Retina (tissue), 1 donor: ENCODE data around the gene SQSTM1.
A peak's percentile ranks its signal among the peaks of the same experiment; 100 is the strongest.
"Not testable (repeated sequence)": the region's sequence is repeated elsewhere in the genome, so short reads cannot be mapped to it uniquely, and the experiment has no call there.

Experiments used
- DNase-seq: peaks from one replicate; pipeline ENCODE4 v3.0.0-alpha.2; 2016

Gene SQSTM1

GRCh38 chr5:179827680-179828079 lies 7.0 kb downstream of the SQSTM1 start:
- no peak for DNase-seq

DNA sequence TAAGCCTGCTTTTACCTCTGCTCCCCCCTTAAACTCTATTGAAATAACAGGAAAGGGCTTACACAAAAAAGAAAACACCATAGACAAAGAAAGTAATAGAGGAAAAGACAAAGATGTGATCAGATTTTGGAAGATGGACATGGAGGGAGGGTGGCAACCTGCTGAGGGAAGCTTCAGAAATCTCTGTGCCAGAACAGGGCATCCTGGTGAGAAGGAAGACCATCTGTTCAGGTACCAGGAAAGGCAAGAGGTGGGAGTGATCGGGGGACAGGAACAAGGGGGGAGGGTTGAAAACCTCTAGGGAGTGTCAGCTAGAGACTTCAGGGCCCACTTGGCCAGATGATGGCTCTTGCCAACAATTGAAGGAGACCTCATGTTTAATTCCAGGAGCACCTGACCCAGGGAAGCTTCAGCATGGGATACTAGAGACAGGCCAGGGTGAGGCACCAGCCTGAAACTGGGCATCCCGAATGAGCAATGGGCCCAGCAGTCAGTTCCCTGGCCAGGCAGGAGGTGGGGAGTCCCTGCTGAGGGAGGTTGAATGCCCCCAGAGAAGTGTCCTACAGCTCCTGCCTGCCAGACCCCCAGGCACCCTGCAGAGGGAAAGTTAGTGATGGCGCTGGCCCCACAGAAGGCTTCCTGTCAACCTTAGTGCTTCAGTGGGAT lies 8.2 kb downstream of the SQSTM1 start:
- DNase-seq: no peak

- DNase-seq: no peak
Observed at GRCh38 chr5:179829732-179830435, 9.2 kb downstream of the SQSTM1 start.

DNA sequence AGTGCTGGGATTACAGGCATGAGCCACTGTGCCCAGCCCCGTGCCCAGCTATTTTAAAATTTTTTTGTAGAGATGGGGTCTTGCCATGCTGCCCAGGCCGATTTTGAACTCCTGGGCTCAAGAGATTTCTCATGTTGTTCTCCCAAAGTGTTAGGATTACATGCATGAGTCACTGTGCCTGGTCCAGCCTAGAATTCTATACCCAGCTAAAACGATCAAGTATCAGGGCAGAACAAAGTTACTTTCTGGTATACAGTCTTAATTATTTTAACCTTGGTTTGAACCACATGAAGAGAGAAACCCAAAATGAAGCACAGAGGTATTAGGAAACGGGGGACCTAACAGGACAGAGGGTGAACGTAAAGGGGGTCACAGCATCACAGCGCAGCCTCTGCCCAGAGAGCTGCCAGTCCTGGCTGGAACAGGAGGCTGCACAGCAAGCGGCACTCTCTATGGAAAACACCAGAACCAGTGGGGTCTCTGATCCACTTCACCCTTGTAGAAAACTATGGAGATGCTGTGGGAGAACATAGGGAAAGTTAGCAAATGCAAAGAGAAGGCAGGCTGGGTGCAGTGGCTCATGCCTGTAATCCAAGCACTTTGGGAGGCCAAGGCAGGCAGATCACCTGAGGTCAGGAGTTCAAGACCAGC lies 10.2 kb downstream of the SQSTM1 start:
- no peak for DNase-seq

- no peak for DNase-seq
Observed at GRCh38 chr5:179832039-179832745, 11.5 kb downstream of the SQSTM1 start.

DNA sequence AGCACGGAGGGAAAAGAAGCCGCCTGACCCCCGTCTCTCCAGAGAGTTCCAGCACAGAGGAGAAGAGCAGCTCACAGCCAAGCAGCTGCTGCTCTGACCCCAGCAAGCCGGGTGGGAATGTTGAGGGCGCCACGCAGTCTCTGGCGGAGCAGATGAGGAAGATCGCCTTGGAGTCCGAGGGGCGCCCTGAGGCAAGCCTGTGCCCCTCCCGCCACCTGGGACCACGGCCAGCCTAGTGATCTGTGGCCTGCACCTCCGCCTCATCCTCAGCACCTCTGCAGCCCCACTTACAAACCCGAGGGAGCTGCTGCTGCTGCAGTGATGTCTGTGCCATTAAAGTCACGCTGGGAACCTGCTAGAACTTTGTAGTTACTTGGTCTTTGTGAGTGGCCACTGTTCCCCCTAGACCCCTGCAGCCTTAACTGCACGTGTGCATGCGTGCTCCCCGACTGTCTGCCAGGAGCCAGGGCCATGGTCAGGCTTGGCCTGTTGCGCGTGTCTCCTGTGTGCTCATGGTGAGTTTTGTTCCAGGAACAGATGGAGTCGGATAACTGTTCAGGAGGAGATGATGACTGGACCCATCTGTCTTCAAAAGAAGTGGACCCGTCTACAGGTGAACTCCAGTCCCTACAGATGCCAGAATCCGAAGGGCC lies 12.5 kb downstream of the SQSTM1 start:
- DNase-seq: no peak

GRCh38 chr5:179833709-179834070 lies 13.0 kb downstream of the SQSTM1 start:
- DNase-seq: no peak

DNA sequence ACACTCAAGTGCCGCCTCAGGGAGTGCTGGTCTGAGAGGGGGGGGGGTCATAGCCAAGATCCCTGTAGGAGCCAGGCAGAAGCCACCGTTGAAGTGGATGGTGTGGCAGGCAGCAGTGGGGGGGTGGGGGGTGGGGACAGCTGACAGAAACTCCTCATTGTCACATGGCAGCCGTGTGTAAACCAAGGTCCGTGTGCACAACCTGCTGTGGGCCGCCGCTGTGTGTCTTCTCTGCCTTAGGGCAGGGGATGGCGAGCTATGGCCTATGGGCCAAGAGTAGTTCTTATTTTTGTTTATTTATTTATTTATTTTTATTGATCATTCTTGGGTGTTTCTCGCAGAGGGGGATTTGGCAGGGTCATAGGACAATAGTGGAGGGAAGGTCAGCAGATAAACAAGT lies 13.4 kb downstream of the SQSTM1 start:
- no peak for DNase-seq

GRCh38 chr5:179834871-179835270 lies 14.2 kb downstream of the SQSTM1 start:
- not testable (repeated sequence) for DNase-seq

DNA sequence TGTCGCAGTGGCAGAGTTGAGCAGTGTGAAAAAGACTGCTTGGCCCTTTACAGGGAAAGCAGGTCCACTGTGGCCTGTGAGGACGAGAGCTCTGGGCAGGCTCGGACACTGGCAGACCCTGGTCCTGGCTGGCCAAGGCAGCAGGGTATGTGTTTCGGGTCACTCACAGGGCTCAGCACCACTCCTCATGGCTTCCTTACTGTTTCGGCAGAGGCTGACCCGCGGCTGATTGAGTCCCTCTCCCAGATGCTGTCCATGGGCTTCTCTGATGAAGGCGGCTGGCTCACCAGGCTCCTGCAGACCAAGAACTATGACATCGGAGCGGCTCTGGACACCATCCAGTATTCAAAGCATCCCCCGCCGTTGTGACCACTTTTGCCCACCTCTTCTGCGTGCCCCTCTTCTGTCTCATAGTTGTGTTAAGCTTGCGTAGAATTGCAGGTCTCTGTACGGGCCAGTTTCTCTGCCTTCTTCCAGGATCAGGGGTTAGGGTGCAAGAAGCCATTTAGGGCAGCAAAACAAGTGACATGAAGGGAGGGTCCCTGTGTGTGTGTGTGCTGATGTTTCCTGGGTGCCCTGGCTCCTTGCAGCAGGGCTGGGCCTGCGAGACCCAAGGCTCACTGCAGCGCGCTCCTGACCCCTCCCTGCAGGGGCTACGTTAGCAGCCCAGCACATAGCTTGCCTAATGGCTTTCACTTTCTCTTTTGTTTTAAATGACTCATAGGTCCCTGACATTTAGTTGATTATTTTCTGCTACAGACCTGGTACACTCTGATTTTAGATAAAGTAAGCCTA lies 15.7 kb downstream of the SQSTM1 start:
- DNase-seq: no peak

DNA sequence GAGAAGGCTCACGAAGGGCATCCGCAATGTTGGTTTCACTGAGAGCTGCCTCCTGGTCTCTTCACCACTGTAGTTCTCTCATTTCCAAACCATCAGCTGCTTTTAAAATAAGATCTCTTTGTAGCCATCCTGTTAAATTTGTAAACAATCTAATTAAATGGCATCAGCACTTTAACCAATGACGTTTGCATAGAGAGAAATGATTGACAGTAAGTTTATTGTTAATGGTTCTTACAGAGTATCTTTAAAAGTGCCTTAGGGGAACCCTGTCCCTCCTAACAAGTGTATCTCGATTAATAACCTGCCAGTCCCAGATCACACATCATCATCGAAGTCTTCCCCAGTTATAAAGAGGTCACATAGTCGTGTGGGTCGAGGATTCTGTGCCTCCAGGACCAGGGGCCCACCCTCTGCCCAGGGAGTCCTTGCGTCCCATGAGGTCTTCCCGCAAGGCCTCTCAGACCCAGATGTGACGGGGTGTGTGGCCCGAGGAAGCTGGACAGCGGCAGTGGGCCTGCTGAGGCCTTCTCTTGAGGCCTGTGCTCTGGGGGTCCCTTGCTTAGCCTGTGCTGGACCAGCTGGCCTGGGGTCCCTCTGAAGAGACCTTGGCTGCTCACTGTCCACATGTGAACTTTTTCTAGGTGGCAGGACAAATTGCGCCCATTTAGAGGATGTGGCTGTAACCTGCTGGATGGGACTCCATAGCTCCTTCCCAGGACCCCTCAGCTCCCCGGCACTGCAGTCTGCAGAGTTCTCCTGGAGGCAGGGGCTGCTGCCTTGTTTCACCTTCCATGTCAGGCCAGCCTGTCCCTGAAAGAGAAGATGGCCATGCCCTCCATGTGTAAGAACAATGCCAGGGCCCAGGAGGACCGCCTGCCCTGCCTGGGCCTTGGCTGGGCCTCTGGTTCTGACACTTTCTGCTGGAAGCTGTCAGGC lies 16.6 kb downstream of the SQSTM1 start:
- DNase-seq: no peak

- DNase-seq: no peak
Observed at GRCh38 chr5:179839328-179840256, 18.9 kb downstream of the SQSTM1 start.

DNA sequence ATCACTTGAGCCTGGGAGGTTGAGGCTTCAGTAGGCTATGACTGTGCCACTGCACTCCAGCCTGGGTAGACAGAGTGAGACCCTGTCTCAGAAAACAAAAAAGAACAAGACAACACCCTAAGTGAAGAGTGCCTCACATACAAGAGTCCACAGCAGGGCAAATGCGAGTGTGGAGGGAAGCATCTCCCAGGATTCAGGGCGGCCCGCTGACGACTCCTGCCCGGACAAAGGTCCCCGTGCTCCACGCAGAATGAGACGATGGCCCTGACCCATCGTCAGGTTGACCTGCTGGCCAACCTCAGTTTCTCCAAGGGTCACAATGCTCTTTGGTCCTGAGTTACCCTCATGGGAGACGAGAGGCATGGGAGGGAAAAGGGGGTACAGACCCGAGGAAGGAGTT lies 19.6 kb downstream of the SQSTM1 start:
- DNase-seq: no peak

- DNase-seq: no peak
Observed at GRCh38 chr5:179840766-179841165, 20.1 kb downstream of the SQSTM1 start.

- no peak for DNase-seq
Observed at GRCh38 chr5:179841621-179842020, 20.9 kb downstream of the SQSTM1 start.

- no peak for DNase-seq
Observed at GRCh38 chr5:179852993-179853547, 32.4 kb downstream of the SQSTM1 start.

DNA sequence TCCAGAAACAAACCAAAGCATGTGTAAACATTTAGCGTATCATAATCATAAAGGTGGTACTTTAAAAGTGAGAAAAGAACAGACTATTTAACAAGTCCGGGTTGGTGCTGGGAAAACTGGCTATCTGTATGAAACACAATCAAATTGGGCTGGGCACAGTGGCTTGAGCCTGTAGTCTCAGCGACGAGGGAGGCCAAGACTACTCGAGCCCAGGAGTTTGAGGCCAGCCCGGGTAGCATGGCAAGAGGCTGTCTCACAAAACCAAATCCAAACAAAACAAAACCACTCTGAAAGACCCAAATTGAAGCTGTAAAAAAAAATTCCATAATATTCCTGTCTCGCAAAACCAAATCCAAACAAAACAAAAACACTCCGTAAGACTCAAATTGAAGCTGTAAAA lies 33.7 kb downstream of the SQSTM1 start:
- no peak for DNase-seq

DNA sequence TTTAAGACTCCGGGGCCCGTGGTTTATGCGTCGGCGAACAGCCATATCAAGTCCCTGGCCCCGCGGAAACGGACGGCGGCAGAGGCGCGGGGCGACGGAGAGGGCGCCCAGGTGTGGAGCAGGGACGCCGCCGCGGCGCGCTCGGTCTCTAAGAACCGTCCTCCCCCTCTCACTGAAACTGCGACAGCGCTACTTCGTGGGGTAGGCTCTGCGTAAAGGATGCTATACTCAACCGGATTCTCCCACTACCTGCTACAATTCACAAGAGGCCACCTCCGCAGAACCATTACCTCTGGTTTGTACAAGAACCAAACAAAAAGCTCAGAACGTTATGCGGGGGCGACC lies 37.5 kb downstream of the SQSTM1 start:
- DNase-seq: no peak

DNA sequence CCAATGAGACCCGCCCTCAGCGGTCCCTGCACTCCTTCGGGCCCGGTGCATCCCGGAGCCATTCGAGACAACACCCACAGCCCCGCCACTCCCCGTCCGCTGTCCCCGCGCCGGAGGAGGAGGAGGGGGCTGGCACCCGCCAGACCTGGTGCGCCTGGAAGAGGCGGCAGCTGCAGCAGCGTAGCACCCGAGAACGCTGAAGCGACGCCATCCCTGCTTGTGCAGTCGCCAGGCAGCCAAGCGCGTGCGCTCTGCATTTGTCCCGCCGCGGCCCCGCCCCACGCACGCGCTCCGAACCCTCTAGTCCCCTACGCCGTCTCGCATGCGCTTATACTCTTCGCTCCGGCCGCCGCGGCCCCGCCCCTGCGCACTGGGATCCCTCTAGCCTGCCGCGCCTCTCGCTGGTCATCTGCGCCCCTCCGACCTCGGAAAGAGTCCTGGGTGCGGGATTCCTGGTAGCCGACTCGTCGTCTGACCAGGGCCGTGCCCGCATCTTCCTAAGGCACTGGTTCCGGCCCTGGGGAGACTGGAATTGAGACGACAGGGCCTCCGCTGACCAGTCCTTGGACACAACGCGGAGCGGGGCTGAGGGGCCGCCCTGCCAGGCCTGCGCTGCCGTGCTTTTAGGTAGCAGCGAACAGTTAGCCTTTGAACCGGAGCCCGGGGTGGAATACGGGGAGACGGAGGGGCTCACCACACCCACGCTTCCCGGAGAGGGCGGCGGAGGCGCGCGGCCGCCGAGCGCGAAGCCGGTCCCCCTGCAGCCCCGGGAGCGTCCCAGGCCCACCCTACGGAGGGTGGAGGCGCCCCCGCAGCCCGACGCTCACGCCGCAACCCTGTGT lies 38.1 kb downstream of the SQSTM1 start, which contains the start of gene MRNIP:
TSS of gene MRNIP (minus strand) at position 232 of the 842 bp plus-strand sequence. CDS start at position 211, 21 bp downstream.
- peak; percentile 96 for DNase-seq
